Ascending aorta (tissue), 2 donors: Measurements from ENCODE around the gene LSM5. TPM values are rescaled to one million over a fixed set of nuclear protein-coding genes. Genes with fewer than 3 reads are reported as not detected.

Experiments
- DNase-seq, 2 donors: peaks; one replicate each; pipeline ENCODE4 v3.0.0-alpha.2; 2019; ENCODE audit warnings: low spot score in 2 of 2
- H3K27ac ChIP-seq, 2 donors: fragments of 200-600 bp; sonication (generic); one replicate each; pipeline ENCODE4 v1.5.1; 2016 to 2017; ENCODE audit warnings: mild to moderate bottlenecking in 1 of 2
- H3K27me3 ChIP-seq: fragments of 200-600 bp; sonication (generic); one replicate; pipeline ENCODE4 v1.5.1; 2017
- H3K36me3 ChIP-seq, 2 donors: fragments of 200-600 bp; sonication (generic); one replicate each; pipeline ENCODE4 v1.5.1; 2016
- H3K4me1 ChIP-seq, 2 donors: fragments of 200-600 bp; sonication (generic); one replicate each; pipeline ENCODE4 v1.5.1; 2016 to 2017; ENCODE audit warnings: mild to moderate bottlenecking in 1 of 2
- H3K4me3 ChIP-seq, 2 donors: fragments of 200-600 bp; sonication (generic); one replicate each; pipeline ENCODE4 v1.5.1; 2016 to 2017; ENCODE audit warnings: mild to moderate bottlenecking in 1 of 2
- H3K9me3 ChIP-seq, 2 donors: fragments of 200-600 bp; sonication (generic); one replicate each; pipeline ENCODE4 v1.5.1; 2016
- intact Hi-C: fragments of 100-400 bp; cut with DNase I; formaldehyde crosslinking; loops from one replicate; pipeline ENCODE4 v1.15.1; 2023
- total RNA-seq: library from RNA; depleted of rRNA; stranded (reverse); fragments of >200 nt; gene quantifications from one replicate; pipeline ENCODE4 v1.1.0, GENCODE V29; 2016
- TF ChIP-seq, protein P1 (sequence below), 3 experiments: fragments of 200-600 bp in 2 of 3; fragments of 450-650 bp in 1 of 3; sonication (generic) in 2 of 3; IDR thresholded peaks; one replicate each; pipeline ENCODE4 v1.5.1; 2016 to 2019; ENCODE audit warnings: antibody characterized with exemption in 3 of 3, mild to moderate bottlenecking in 1 of 3, moderate library complexity in 1 of 3

LSM5 gene
- total RNA-seq, 1 donor from 2014 or later: 20.5 TPM

- Histone ChIP-seq H3K36me3 (peaks cover 0 to 10% of the 10 kb centered on the region in 2 donors), H3K4me3 (no peak overlapping the region), H3K9me3 (no peaks in the 10 kb centered on the region), H3K4me1 (no peaks in the 10 kb centered on the region), H3K27me3 (no peaks in the 10 kb centered on the region), H3K27ac (no peak overlapping the region)
- DNase-seq: no peak
- TF ChIP-seq, protein P1, sequence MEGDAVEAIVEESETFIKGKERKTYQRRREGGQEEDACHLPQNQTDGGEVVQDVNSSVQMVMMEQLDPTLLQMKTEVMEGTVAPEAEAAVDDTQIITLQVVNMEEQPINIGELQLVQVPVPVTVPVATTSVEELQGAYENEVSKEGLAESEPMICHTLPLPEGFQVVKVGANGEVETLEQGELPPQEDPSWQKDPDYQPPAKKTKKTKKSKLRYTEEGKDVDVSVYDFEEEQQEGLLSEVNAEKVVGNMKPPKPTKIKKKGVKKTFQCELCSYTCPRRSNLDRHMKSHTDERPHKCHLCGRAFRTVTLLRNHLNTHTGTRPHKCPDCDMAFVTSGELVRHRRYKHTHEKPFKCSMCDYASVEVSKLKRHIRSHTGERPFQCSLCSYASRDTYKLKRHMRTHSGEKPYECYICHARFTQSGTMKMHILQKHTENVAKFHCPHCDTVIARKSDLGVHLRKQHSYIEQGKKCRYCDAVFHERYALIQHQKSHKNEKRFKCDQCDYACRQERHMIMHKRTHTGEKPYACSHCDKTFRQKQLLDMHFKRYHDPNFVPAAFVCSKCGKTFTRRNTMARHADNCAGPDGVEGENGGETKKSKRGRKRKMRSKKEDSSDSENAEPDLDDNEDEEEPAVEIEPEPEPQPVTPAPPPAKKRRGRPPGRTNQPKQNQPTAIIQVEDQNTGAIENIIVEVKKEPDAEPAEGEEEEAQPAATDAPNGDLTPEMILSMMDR (IDR thresholded peaks at IDR 0.05): no peak
- intact Hi-C loops: no loop called here
Observed at GRCh38 chr7:32481176-32481575, 9.0 kb downstream of the LSM5 start.

GRCh38 chr7:32479574-32480200 lies 10.5 kb downstream of the LSM5 start:
- no peaks in the 10 kb centered on the region for H3K27me3 ChIP-seq
- TF ChIP-seq, protein P1 (IDR thresholded peaks at IDR 0.05): peak in 2 of 3 experiments; percentile 27 to 54
- no peaks in the 10 kb centered on the region for H3K9me3 ChIP-seq
- H3K4me3 ChIP-seq: no peak overlapping the region
- intact Hi-C loops: loop anchor here (5.0 kb wide), 1 partner anchor 737 kb away; no protein-coding TSS in a partner anchor
- DNase-seq: no peak
- peaks cover 0 to under 1% of the 10 kb centered on the region in 2 donors for H3K36me3 ChIP-seq
- H3K27ac ChIP-seq: no peak overlapping the region
- H3K4me1 ChIP-seq: no peaks in the 10 kb centered on the region

DNA sequence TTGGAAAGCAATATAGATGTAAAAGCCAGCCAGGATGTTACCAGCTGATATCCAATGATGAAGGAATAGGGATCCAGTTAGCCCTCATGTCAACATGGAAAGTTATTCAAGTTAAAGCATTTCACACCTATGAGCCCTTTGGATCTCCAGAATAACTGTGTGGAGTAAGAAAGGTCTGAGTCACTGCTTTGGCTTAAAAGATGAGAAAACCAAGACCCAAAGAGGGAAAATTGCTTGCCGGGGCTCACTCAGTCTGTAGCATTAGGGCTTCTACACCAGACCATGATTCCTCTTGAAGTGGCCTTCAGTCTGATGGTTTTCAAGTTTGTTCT lies 12.6 kb downstream of the LSM5 start:
- TF ChIP-seq, protein P1 (IDR thresholded peaks at IDR 0.05): no peak
- no peaks in the 10 kb centered on the region for H3K9me3 ChIP-seq
- no peak for DNase-seq
- no peak overlapping the region for H3K4me3 ChIP-seq
- H3K4me1 ChIP-seq: no peaks in the 10 kb centered on the region
- no peaks in the 10 kb centered on the region for H3K27me3 ChIP-seq
- no peak overlapping the region for H3K27ac ChIP-seq
- intact Hi-C loops: loop anchor here (5.0 kb wide), 1 partner anchor 735 kb away; no protein-coding TSS in a partner anchor
- H3K36me3 ChIP-seq: no peaks in the 10 kb centered on the region

DNA sequence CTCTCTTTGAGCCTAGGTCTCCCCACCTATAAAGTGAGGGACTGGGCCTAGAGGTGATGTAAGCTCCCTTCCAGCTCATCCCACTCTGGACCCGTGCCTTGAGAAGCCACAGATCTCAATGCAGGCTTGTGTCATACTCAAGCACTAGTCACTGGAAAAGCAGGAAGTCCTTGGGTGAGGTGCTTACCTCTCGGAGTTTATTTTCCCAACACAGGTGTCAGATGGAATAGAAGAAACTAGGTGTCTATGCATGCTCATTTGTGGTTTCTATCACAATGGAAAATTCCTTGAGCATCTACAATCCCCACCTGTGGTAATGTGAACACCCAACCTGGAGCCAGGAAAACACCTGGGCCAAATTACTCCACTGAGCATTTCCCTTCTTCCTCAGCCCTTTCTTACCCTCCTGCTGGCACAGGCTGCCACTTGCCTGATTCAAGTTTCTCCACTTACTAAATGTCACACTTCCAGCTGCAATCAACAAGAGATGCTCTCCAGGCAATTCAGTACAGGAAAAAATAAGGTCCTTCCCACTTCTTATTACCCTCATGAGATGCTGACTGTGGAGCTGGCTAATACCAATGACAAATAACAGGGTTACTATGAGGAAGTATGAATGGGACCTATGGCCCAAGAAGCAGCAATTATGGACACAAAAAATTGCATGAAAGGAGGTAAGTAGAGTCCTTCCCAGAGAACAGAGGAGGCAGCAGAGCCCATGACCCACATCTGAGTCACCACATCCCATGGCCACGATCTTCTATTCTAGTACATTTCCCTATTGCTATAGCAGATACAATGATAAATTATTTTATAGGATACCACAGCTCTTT lies 13.1 kb downstream of the LSM5 start:
- TF ChIP-seq, protein P1 (IDR thresholded peaks at IDR 0.05): no peak
- no peak for DNase-seq
- Histone ChIP-seq H3K27me3 (no peaks in the 10 kb centered on the region), H3K36me3 (no peaks in the 10 kb centered on the region), H3K27ac (no peak overlapping the region), H3K4me1 (no peaks in the 10 kb centered on the region), H3K4me3 (no peak overlapping the region), H3K9me3 (no peaks in the 10 kb centered on the region)
- intact Hi-C loops: loop anchor here (5.0 kb wide), 1 partner anchor 735 kb away; no protein-coding TSS in a partner anchor

DNA sequence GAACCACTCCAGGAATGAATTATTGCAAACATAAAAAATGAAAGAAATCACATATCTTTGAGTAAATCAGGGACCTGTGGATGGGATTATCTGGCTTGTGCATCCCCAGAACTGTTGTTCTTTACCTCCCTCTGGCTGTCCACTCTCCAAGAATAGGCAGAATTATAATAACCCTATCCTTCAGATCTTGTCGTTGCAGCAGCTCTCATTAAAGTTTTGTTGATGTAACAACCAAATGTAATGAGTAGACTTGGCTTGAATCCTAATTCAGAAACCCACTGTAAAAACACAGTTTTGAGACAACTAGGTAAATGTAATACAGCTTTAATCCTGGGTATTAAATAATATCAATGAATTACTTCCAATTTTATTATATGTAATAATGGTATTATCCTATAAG lies 16.2 kb downstream of the LSM5 start:
- Histone ChIP-seq H3K4me3 (no peak overlapping the region), H3K9me3 (no peaks in the 10 kb centered on the region), H3K27me3 (no peaks in the 10 kb centered on the region), H3K4me1 (no peaks in the 10 kb centered on the region), H3K27ac (no peak overlapping the region), H3K36me3 (no peaks in the 10 kb centered on the region)
- no peak for DNase-seq
- intact Hi-C loops: no loop called here
- TF ChIP-seq, protein P1 (IDR thresholded peaks at IDR 0.05): no peak
